DMS 273 (cell line): Measurements from ENCODE around the gene GDI2.
"Not testable (repeated sequence)": the region's sequence is repeated elsewhere in the genome, so short reads cannot be mapped to it uniquely, and the experiment has no call there.

Source experiments
- DNase-seq: peaks from one replicate; lab custom pipeline; 2025; ENCODE audit not compliant: unreplicated experiment; lab: John Stamatoyannopoulos, UW

Gene GDI2

GRCh38 chr10:5828725-5829124, 15.5 kb upstream of the GDI2 start:
- DNase-seq, result no peak

GRCh38 chr10:5827841-5828240, 14.6 kb upstream of the GDI2 start:
- no peak for DNase-seq

GRCh38 chr10:5826511-5826910, 13.3 kb upstream of the GDI2 start:
- not testable (repeated sequence) for DNase-seq

- DNase-seq, result no peak
These were observed 5.7 kb upstream of the GDI2 start for GRCh38 chr10:5818894-5819293.

- no peak for DNase-seq
These were observed 4.8 kb upstream of the GDI2 start for GRCh38 chr10:5818048-5818331.

GRCh38 chr10:5817322-5818047, 4.3 kb upstream of the GDI2 start:
- no peak for DNase-seq

GRCh38 chr10:5816170-5816569, 2.9 kb upstream of the GDI2 start:
- DNase-seq, result peak; percentile 7

GRCh38 chr10:5814110-5815107, 1.2 kb upstream of the GDI2 start:
- DNase-seq, result peak; percentile 53

GRCh38 chr10:5813091-5813340, 218 bp downstream of the GDI2 start:
- no peak for DNase-seq

GRCh38 chr10:5812283-5813090, 747 bp downstream of the GDI2 start:
- peak; percentile 62 for DNase-seq

- peak; percentile 39 for DNase-seq
These were observed 1.8 kb downstream of the GDI2 start for GRCh38 chr10:5811387-5811821.

GRCh38 chr10:5810225-5810624, 3.0 kb downstream of the GDI2 start:
- DNase-seq, result no peak

GRCh38 chr10:5809527-5810154, 3.6 kb downstream of the GDI2 start:
- DNase-seq, result no peak

GRCh38 chr10:5808783-5809392, 4.3 kb downstream of the GDI2 start:
- DNase-seq, result not testable (repeated sequence)

GRCh38 chr10:5806745-5807144, 6.5 kb downstream of the GDI2 start:
- DNase-seq, result no peak

- no peak for DNase-seq
These were observed 7.5 kb downstream of the GDI2 start for GRCh38 chr10:5805711-5806110.

- no peak for DNase-seq
These were observed 8.0 kb downstream of the GDI2 start for GRCh38 chr10:5805260-5805659.

- DNase-seq, result no peak
These were observed 8.8 kb downstream of the GDI2 start for GRCh38 chr10:5804386-5804785.

GRCh38 chr10:5800782-5801181, 12.5 kb downstream of the GDI2 start:
- DNase-seq, result no peak

- DNase-seq, result no peak
These were observed 19.0 kb downstream of the GDI2 start for GRCh38 chr10:5794236-5794635.

GRCh38 chr10:5789626-5790025, 23.6 kb downstream of the GDI2 start:
- DNase-seq, result no peak
